ENCODE data around the gene COL20A1. TPM values are rescaled to one million over a fixed set of nuclear protein-coding genes. Genes with fewer than 3 reads are reported as not detected.
"Not testable (repeated sequence)": the region's sequence is repeated elsewhere in the genome, so short reads cannot be mapped to it uniquely, and the experiment has no call there.

The COL20A1 gene
- polyA plus RNA-seq (ENCODE audit: insufficient read length) = 1.2 TPM
- long read RNA-seq, donor 1 = 0 reads
- long read RNA-seq, donor 2 = 0 reads
- long read RNA-seq, donor 3 = 0 reads
- long read RNA-seq, donor 4 = 0 reads
- long read RNA-seq, donor 5 = 0 reads
- long read RNA-seq, donor 6 = 0 reads
- long read RNA-seq, donor 7 = 0 reads
- long read RNA-seq, donor 8 = 0 reads

- DNase-seq = no peak
Measured at GRCh38 chr20:63292904-63293303, at the start of gene COL20A1. TSS of gene COL20A1 (plus strand) at chr20:63293186. CDS start at chr20:63295108, 1,922 bp downstream.

- DNase-seq = no peak
Measured at GRCh38 chr20:63243604-63244247, 49.3 kb upstream of the COL20A1 start.

- DNase-seq = no peak
Measured at GRCh38 chr20:63244468-63244867, 48.5 kb upstream of the COL20A1 start.

- DNase-seq = no peak
Measured at GRCh38 chr20:63246490-63247288, 46.3 kb upstream of the COL20A1 start.

GRCh38 chr20:63247671-63248228 is 45.2 kb upstream of the COL20A1 start:
- DNase-seq = no peak

GRCh38 chr20:63248835-63249591 is 44.0 kb upstream of the COL20A1 start:
- DNase-seq = no peak

GRCh38 chr20:63249891-63250290 is 43.1 kb upstream of the COL20A1 start:
- no peak for DNase-seq

- not testable (repeated sequence) for DNase-seq
Measured at GRCh38 chr20:63251350-63251749, 41.6 kb upstream of the COL20A1 start.

GRCh38 chr20:63252284-63252711 is 40.7 kb upstream of the COL20A1 start:
- DNase-seq = no peak

GRCh38 chr20:63253065-63253437 is 39.9 kb upstream of the COL20A1 start:
- DNase-seq = no peak

GRCh38 chr20:63253438-63254231 is 39.4 kb upstream of the COL20A1 start:
- DNase-seq = no peak

- no peak for DNase-seq
Measured at GRCh38 chr20:63254232-63254605, 38.8 kb upstream of the COL20A1 start, which contains the start of gene NKAIN4. TSS of gene NKAIN4 (minus strand) at chr20:63254463. CDS start at chr20:63254450, 13 bp downstream.

- no peak for DNase-seq
Measured at GRCh38 chr20:63254606-63255384, 38.2 kb upstream of the COL20A1 start.

- DNase-seq = no peak
Measured at GRCh38 chr20:63255931-63256704, 36.9 kb upstream of the COL20A1 start.

- DNase-seq = no peak
Measured at GRCh38 chr20:63256954-63257353, 36.0 kb upstream of the COL20A1 start.

GRCh38 chr20:63257629-63258028 is 35.4 kb upstream of the COL20A1 start:
- no peak for DNase-seq

GRCh38 chr20:63258781-63259180 is 34.2 kb upstream of the COL20A1 start:
- DNase-seq = no peak

- DNase-seq = no peak
Measured at GRCh38 chr20:63259734-63260460, 33.1 kb upstream of the COL20A1 start.

GRCh38 chr20:63260521-63260920 is 32.5 kb upstream of the COL20A1 start:
- DNase-seq = no peak
